Measurements from ENCODE around the gene LMAN1.

- TF ChIP-seq CTCF (IDR thresholded peaks at IDR 0.05; ENCODE audit: insufficient read depth, low read length, poor library complexity, severe bottlenecking) (no peak), EZH2phosphoT487 (conservative IDR thresholded peaks at IDR 0.05; ENCODE audit: low read length) (no peak)
These were observed 28.9 kb upstream of the LMAN1 start for GRCh38 chr18:59387687-59388565.

All from SU-DHL-6 (cell line).